Activated T-helper 9 cell treated with anti-CD3 and anti-CD28 coated beads, Interleukin-2, amount 50 U/mL, for 16 hours (primary cell): ENCODE data around the gene ATP1A2.

Source experiments
- DNase-seq: peaks from one replicate; pipeline ENCODE4 v3.0.0-alpha.2; 2020; ENCODE audit warnings: low read depth

Gene ATP1A2

DNA sequence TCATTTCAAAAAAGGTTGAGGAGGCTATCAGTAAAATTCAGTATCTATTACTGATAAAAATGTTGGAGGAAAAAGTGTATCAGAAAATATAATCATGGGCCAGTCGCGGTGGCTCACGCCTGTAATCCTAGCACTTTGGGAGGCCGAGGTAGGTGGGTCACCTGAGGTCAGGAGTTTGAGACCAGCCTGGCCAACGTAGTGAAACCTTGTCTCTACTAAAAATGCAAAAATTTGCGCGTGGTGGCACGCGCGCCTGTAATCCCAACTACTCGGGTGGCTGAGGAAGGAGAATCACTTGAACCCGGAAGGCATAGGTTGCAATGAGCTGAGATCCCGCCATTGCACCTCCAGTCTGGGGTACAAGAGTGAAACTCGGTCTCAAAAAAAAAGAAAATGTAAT, 30.5 kb downstream of the ATP1A2 start:
- no peak for DNase-seq

DNA sequence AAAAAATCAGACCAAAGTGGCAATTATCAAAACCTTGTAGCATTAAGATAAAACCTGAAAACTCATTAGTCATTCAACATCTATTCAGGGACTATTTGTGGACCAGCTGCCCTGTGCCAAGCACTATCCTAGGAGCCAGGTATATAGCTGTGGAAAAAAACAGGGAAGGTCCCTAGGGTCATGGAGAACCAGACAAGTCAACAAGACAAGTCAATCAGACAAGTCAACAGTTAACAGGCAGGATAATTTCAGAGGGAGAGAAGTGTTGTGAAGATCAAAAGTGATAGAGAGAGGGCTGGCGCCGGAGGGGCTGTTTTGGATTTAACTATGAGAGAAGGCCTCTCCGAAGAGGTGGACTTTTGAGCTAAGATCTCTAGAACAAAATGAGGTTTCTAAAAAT, 32.6 kb downstream of the ATP1A2 start:
- DNase-seq = no peak

- DNase-seq = no peak
Observed at GRCh38 chr1:160149233-160149632, 33.7 kb downstream of the ATP1A2 start.

DNA sequence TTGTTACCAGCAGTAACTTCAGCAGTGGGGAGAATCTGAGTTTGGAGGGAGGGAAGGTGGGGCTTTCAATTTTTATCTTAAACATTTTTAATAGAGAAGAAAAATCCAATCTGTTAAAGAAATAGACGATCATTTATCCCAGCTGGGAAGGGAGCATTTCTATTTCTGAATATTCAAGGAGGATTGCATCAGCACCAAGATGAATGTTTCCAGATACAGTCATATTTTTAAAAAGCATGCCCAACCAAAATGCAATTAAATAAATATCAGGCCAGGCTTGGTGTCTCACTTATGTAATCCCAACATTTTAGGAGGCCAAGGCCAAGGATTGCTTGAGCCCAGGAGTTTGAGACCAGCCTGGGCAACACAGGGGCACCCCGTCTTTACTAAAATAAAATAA, 34.2 kb downstream of the ATP1A2 start:
- no peak for DNase-seq

DNA sequence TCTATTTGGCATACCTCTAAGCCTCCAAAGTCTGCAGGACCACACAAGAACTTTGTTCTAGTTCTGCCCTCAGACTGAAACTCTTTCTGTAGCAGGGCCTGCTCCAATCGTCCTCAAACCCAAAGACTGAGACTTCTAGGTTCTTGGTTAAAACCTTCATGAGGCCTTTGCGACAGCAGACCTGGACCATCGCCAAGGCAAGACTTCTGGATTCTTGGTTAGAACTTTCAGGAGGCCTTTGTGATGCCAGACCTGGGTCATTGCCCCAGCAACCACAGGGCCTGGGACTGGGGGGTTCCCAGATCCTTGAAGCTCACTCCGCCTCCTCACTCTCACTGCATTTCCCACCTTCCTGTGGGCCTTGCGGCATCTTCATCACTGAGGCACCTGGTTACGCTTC, 35.7 kb downstream of the ATP1A2 start, which contains the start of gene ATP1A4:
Gene ATP1A4, plus strand, starts transcription at position 301 of the 400 bp plus-strand sequence. CDS start 438 bp downstream, outside the sequence.
- DNase-seq = no peak

DNA sequence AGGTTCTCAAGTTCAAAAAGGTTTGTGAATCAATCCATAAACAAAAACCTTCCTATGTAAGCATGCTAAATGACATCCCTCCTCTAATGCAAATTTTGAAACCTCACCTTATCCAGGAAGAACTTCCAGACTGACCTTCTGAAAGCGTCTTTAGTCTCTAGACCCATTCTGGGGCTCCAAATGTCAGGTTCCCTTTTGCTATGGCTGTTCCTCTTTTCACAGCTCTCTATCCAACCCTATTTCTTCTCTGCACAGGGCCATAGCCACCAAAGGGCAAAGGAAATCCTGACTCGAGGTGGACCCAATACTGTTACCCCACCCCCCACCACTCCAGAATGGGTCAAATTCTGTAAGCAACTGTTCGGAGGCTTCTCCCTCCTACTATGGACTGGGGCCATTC, 39.2 kb downstream of the ATP1A2 start:
- no peak for DNase-seq

DNA sequence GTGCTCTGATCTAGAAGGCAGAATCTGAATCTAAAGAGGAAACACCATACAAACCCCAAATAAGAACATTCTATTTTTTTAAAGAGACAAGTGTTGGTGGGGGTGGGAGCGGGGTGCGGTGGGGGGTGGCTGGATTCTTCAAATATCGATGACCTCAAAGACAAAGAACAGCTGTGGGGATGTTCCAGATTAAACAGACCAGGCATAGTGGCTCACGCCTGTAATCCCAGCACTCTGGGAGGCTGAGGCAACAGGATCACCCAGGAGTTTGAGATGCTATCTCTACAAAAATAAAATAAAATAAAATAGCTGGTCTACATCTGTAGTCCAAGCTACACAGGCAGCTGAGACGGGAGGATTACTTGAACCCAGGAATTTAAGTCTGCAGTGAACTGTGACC, 40.8 kb downstream of the ATP1A2 start:
- no peak for DNase-seq

DNA sequence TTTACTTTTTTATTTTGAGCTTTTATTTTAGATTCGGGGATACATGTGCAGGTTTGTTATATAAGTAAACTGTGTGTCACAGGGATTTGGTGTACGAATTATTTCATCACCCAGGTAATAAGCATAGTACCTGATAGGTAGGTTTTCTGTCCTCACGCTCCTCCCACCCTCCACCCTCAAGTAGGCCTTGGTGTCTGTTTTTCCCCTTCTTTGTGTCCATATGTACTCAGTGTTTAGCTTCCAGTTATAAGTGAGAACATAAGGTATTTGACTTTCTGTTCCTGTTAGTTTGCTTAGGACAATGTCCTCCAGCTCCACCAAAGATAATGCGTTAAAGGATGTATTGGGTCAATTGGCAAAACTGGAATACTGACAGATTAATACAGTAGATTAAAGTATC, 41.6 kb downstream of the ATP1A2 start:
- no peak for DNase-seq

DNA sequence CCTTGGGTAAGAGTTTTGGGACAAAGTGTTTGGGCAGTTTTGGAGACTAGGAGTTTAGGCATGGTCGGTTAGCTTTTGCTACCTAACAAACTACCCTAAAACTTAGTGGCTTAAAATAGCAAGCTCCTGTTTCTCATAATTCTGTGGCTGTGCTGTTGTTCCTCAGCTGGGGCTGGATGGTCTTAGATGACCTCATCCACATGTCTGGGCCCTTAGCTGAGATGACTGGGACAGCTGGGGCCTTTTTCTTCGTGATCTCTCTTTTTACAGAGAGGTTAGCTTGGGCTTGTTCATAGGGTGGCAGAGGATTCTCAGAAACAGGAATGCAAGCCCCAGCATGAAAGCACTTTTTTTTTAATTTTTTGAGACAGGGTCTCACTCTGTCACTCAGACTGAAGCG, 42.5 kb downstream of the ATP1A2 start:
- DNase-seq = no peak

DNA sequence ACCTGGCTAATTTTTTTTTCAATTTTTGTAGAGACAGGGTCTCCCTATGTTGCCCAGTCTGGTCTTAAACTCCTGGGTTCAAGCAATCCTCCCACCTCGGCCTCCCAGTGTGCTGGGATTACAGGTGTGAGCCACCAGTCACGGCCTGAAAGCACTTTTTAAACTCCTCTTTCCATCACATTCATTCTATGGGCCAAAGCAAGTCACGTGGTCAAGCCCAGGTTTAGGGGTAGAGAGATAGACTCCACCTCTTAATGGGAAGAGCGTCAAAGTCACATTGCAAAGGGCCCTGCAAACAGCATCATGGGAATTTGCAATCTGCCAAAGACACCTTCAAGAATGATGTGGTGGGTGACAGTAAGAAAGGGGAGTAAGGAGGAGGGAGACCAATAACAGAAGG, 43.0 kb downstream of the ATP1A2 start:
- no peak for DNase-seq

DNA sequence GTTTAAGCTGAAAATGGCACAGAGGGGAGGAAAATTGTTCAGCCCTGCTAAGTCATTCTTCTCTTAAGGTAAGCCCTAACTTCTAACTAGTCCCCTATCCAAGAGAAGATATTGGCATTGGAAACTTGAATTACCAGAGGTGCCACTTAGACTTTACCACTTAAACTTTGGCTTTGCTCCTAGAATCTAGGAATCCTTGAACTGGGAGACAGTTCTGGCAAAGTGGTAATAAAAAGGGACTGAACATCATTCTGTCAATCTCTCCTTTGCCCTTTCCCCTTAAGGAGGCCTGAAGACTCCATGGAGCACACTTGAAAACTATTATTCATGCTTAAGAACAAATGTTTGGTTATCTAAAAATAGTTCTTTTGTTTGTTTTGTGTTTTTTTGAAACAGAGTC, 44.3 kb downstream of the ATP1A2 start:
- no peak for DNase-seq

DNA sequence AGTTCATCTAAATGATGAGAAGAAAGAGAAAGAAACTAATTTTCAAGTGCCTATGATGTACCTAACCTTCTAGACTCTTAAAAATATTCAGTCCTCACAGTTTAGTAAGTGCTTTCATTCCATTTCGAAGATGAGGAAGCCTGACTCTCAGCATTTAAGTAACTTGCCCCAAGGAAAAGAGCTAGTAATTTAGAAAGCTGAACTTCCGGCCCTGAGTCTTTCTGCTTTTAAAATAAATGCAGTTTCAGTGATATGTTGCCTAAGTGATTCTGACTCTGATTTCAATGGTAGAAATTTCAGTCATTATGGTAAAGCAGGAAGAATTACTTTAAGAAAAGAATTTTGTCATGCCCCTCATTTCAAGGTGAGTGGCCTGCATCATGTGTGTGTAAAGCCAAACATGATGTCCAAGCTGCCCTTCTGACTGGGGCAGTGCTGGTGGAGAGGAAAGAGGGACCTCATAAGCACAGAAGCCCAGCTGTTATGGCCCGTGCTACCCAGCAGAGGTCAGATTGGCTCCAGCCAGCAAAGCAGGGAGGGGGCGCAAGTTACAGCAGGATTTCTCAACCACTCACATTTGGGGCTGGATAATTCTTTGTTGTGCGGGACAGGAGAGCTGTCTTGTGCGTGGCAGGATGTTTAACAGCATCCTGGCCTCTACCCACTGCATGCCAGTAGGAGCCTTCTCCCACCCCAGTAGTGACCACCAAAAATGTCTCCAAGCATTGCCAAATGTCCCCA, 46.6 kb downstream of the ATP1A2 start:
- DNase-seq = no peak

DNA sequence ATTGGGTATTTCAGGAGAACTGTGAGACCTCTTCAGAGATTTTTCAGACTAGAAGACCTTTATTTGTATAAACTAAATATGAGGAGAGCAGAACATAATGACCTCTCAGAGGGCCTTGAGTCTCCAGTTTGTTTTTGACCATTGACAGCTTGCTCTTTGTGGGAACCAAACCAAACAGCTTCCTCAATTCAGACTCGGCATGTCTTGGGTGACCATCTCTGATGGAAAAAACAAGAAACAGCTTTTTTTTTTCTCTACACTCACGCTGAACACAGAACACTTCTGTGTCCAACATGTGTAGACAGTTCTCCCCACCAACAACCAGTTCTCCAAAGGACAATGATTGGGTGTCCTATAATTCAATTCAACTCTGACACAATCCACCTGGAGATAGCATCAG, 47.4 kb downstream of the ATP1A2 start:
- DNase-seq = no peak

- DNase-seq = no peak
Observed at GRCh38 chr1:160163615-160164014, 48.1 kb downstream of the ATP1A2 start.

- no peak for DNase-seq
Observed at GRCh38 chr1:160164121-160164520, 48.6 kb downstream of the ATP1A2 start.

GRCh38 chr1:160166166-160166868, 50.8 kb downstream of the ATP1A2 start:
- DNase-seq = no peak

DNA sequence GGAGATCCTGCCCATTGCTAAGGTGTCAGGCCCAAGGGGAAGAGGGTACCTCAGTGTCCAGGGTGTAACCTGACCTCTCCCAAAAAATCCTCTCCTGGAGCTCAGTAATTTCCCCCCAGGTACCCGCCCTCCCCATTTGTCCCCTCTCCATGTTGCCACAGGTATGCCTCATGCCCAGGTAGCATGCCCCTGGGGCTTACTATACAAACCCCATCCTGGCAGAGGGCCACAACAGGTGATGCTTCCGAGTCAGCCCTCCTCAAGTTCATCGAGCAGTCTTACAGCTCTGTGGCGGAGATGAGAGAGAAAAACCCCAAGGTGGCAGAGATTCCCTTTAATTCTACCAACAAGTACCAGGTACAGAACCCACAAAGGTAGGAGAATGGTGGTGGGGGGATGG, 51.5 kb downstream of the ATP1A2 start:
- DNase-seq = no peak

- DNase-seq = no peak
Observed at GRCh38 chr1:160167580-160167979, 52.0 kb downstream of the ATP1A2 start.

DNA sequence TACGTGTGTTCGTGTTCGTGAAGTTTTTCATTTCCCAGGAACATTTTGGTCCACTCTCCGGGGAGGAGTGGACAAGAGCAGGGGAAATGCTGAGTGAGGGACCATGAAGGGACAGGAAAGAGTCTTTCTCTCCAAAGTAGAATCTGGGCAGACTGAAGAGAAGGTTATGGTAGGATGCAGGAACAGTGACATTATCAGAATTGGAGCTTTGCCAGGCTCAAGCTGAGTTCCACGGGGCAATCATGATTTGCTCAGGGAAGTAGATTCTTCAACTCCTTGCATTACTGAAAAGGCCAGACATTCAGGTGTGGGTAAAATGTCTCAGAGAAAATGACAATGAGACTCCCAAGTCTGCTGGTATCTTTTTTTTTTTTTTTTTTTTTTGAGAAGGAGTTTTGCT, 52.5 kb downstream of the ATP1A2 start:
- DNase-seq = no peak

DNA sequence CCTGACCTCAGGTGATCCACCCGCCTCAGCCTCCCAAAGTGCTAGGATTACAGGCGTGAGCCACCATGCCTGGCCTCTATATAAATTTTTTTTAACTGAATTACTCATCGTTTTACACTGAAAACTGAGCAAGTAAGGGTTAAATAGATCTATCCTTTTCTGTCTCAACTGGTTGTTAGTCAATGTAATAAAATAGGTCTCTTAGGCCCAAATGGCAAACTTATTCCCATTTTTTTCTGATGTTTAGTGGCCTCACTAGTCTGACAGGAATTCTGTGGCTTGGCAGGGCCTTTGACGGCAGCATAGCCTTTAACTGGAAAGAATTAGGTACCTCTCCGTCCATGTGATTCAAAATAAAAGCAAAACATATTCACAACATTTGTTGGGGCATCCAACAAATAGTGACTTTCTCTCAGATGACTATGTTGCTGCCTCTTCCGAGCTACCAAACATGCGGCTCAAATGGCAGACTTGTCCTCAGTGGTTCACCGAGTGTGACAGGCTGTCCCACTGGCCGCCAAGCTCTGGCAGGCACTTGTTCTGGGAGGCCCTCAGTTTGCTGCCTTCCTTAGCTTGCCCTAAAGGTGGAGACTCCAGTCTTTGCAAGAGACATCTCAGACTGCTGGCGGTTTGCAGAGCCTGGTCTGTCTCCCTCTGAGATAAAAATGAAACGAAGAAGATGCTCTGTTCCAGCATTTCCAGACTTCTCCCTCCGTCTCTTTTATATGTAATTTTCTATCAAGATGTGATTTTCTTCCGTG, 53.2 kb downstream of the ATP1A2 start:
- DNase-seq = no peak

GRCh38 chr1:160169553-160170399, 54.2 kb downstream of the ATP1A2 start:
- DNase-seq = no peak

DNA sequence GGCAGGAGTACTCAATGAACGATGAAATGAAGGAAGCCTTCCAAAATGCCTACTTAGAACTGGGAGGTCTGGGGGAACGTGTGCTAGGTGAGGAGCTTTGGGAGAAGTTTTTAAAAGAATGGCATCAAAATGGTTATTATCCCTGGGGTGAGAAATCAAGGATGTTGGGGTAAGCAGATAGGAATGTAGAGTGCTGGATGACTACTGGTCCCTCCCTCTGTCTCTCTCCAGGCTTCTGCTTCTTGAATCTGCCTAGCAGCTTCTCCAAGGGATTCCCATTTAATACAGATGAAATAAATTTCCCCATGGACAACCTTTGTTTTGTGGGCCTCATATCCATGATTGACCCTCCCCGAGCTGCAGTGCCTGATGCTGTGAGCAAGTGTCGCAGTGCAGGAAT, 55.8 kb downstream of the ATP1A2 start:
- DNase-seq = no peak
